ENCODE data around the gene FOXP1.
"Not testable (repeated sequence)": the region's sequence is repeated elsewhere in the genome, so short reads cannot be mapped to it uniquely, and the experiment has no call there.

FOXP1 gene

DNA sequence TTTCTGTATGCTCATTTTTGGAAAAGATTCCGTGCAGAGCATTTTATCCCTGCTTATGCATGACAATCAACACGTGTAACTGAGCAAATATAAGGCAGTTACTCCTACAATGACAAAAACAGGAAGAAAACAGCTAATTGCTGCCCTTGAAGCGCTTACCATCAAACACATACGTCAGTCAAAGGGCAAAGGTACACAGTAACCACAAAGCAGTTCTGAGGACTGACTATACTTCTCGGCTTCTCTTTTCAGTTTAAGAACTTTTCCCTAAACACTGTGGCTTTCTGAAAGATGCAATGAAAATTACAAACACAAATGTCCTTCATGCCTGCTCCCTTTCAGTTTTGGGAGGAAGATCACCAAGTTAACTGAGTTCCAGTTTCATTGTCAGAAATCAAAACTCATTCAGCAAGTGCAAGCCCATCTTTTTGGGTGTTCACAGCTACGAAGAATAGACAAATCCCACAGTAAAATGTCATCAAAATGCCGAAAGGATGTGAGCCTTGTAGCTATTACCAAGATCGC lies 602.8 kb downstream of the FOXP1 start:
- H3K27ac ChIP-seq (ENCODE audit: low read length): no peak overlapping the region
- no peak overlapping the region for H3K4me3 ChIP-seq (ENCODE audit: low read length)
- peaks cover 53% of the 10 kb centered on the region for H3K79me2 ChIP-seq (ENCODE audit: low read length)
- H3K4me1 ChIP-seq (ENCODE audit: low read length): no peaks in the 10 kb centered on the region
- H2AFZ ChIP-seq (ENCODE audit: low read depth, low read length): no peak overlapping the region
- peaks cover 47% of the 10 kb centered on the region for H4K20me1 ChIP-seq (ENCODE audit: insufficient read depth, low read length)
- H3K27me3 ChIP-seq (ENCODE audit: low read depth, low read length): no peaks in the 10 kb centered on the region
- no peaks in the 10 kb centered on the region for H3K9me3 ChIP-seq (ENCODE audit: insufficient read depth, low read length)
- H3K36me3 ChIP-seq (replicated peaks; ENCODE audit: low read depth, low read length): peaks cover 78% of the 10 kb centered on the region
- no peak overlapping the region for H3K4me2 ChIP-seq (ENCODE audit: low read length)
- H3K9ac ChIP-seq (ENCODE audit: low read length): no peak overlapping the region
- TF ChIP-seq EZH2phosphoT487 (IDR thresholded peaks at IDR 0.05; ENCODE audit: low read depth): no peak

DNA sequence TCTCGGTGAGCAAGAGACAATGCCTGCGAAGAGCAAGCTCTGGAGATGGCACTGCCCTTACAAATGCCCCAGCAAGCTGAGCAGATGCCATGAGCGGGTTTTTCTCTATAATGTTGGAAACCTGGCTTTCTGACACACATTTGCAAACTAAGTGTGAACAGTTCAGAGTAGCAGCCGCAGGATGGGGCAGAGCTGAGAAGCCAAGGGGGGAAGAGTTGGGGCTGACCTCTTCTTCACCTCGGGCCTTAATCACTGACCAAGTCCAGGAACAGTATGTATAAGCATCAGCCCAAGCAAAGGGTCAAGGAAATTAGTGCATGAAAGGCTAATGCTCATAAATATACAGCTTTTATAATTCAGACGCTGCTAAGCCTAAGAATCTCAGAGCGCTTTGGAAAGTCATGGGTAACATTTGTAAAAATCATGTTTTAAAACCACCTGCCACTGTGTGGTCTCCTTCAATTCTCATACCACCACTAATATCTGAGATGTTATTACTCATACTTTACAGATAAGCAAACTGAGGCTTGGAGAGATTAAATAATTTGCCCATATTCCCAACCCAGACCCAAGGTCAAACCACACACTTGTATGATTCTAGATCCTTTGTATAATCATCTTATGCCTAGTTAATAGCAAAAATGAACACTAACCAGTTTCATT lies 603.4 kb downstream of the FOXP1 start:
- Histone ChIP-seq H2AFZ (ENCODE audit: low read depth, low read length) (no peak overlapping the region), H3K4me2 (ENCODE audit: low read length) (no peak overlapping the region), H3K79me2 (ENCODE audit: low read length) (peaks cover 52% of the 10 kb centered on the region), H3K36me3 (replicated peaks; ENCODE audit: low read depth, low read length) (peaks cover 82% of the 10 kb centered on the region), H4K20me1 (ENCODE audit: insufficient read depth, low read length) (peaks cover 47% of the 10 kb centered on the region), H3K4me3 (ENCODE audit: low read length) (no peak overlapping the region), H3K9ac (ENCODE audit: low read length) (no peak overlapping the region), H3K4me1 (ENCODE audit: low read length) (no peaks in the 10 kb centered on the region), H3K27ac (ENCODE audit: low read length) (no peak overlapping the region), H3K27me3 (ENCODE audit: low read depth, low read length) (no peaks in the 10 kb centered on the region), H3K9me3 (ENCODE audit: insufficient read depth, low read length) (no peaks in the 10 kb centered on the region)
- no peak for TF ChIP-seq EZH2phosphoT487 (IDR thresholded peaks at IDR 0.05; ENCODE audit: low read depth)
- TF ChIP-seq, protein P1, sequence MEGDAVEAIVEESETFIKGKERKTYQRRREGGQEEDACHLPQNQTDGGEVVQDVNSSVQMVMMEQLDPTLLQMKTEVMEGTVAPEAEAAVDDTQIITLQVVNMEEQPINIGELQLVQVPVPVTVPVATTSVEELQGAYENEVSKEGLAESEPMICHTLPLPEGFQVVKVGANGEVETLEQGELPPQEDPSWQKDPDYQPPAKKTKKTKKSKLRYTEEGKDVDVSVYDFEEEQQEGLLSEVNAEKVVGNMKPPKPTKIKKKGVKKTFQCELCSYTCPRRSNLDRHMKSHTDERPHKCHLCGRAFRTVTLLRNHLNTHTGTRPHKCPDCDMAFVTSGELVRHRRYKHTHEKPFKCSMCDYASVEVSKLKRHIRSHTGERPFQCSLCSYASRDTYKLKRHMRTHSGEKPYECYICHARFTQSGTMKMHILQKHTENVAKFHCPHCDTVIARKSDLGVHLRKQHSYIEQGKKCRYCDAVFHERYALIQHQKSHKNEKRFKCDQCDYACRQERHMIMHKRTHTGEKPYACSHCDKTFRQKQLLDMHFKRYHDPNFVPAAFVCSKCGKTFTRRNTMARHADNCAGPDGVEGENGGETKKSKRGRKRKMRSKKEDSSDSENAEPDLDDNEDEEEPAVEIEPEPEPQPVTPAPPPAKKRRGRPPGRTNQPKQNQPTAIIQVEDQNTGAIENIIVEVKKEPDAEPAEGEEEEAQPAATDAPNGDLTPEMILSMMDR (IDR thresholded peaks at IDR 0.05; ENCODE audit: low read depth, low read length): no peak

GRCh38 chr3:70977712-70978111 lies 605.8 kb downstream of the FOXP1 start:
- Histone ChIP-seq H3K4me3 (ENCODE audit: low read length) (no peak overlapping the region), H3K79me2 (ENCODE audit: low read length) (peaks cover 47% of the 10 kb centered on the region), H3K27ac (ENCODE audit: low read length) (no peak overlapping the region), H3K4me2 (ENCODE audit: low read length) (no peak overlapping the region), H3K4me1 (ENCODE audit: low read length) (peaks cover 14% of the 10 kb centered on the region), H3K27me3 (ENCODE audit: low read depth, low read length) (no peaks in the 10 kb centered on the region), H2AFZ (ENCODE audit: low read depth, low read length) (no peak overlapping the region), H3K9me3 (ENCODE audit: insufficient read depth, low read length) (no peaks in the 10 kb centered on the region), H4K20me1 (ENCODE audit: insufficient read depth, low read length) (peaks cover 54% of the 10 kb centered on the region), H3K9ac (ENCODE audit: low read length) (no peak overlapping the region), H3K36me3 (replicated peaks; ENCODE audit: low read depth, low read length) (peaks cover 80% of the 10 kb centered on the region)
- TF ChIP-seq EZH2phosphoT487 (IDR thresholded peaks at IDR 0.05; ENCODE audit: low read depth): no peak
- TF ChIP-seq, protein P1 (IDR thresholded peaks at IDR 0.05; ENCODE audit: low read depth, low read length): no peak

- Histone ChIP-seq H3K4me1 (ENCODE audit: low read length) (peaks cover 27% of the 10 kb centered on the region), H3K36me3 (replicated peaks; ENCODE audit: low read depth, low read length) (peaks cover 89% of the 10 kb centered on the region), H3K79me2 (ENCODE audit: low read length) (peaks cover 48% of the 10 kb centered on the region), H4K20me1 (ENCODE audit: insufficient read depth, low read length) (peaks cover 62% of the 10 kb centered on the region)
- not testable (repeated sequence) for H3K4me3 ChIP-seq (ENCODE audit: low read length); H2AFZ ChIP-seq (ENCODE audit: low read depth, low read length); H3K27ac ChIP-seq (ENCODE audit: low read length); H3K4me2 ChIP-seq (ENCODE audit: low read length); H3K9ac ChIP-seq (ENCODE audit: low read length); H3K9me3 ChIP-seq (ENCODE audit: insufficient read depth, low read length); H3K27me3 ChIP-seq (ENCODE audit: low read depth, low read length)
These were observed 607.5 kb downstream of the FOXP1 start for GRCh38 chr3:70975981-70976380.

GRCh38 chr3:70974747-70975146 lies 608.8 kb downstream of the FOXP1 start:
- Histone ChIP-seq H3K9ac (ENCODE audit: low read length) (no peak overlapping the region), H3K27me3 (ENCODE audit: low read depth, low read length) (no peaks in the 10 kb centered on the region), H3K4me2 (ENCODE audit: low read length) (no peak overlapping the region), H3K4me3 (ENCODE audit: low read length) (no peak overlapping the region), H3K27ac (ENCODE audit: low read length) (no peak overlapping the region), H4K20me1 (ENCODE audit: insufficient read depth, low read length) (peaks cover 61% of the 10 kb centered on the region), H3K4me1 (ENCODE audit: low read length) (peaks cover 27% of the 10 kb centered on the region), H3K79me2 (ENCODE audit: low read length) (peaks cover 39% of the 10 kb centered on the region), H2AFZ (ENCODE audit: low read depth, low read length) (no peak overlapping the region), H3K36me3 (replicated peaks; ENCODE audit: low read depth, low read length) (peaks cover 90% of the 10 kb centered on the region), H3K9me3 (ENCODE audit: insufficient read depth, low read length) (no peaks in the 10 kb centered on the region)
- TF ChIP-seq, protein P1 (IDR thresholded peaks at IDR 0.05; ENCODE audit: low read depth, low read length): no peak
- no peak for TF ChIP-seq EZH2phosphoT487 (IDR thresholded peaks at IDR 0.05; ENCODE audit: low read depth)

All from OCI-LY3 (cell line).